ENCODE data around the gene DMRTB1. TPM values are rescaled to one million over a fixed set of nuclear protein-coding genes. Genes with fewer than 3 reads are reported as not detected.

DMRTB1 gene
- total RNA-seq, 1 experiment from 2014 or later: not detected

GRCh38 chr1:53475664-53476063, 16.5 kb downstream of the DMRTB1 start:
- TF ChIP-seq REST (IDR thresholded peaks at IDR 0.05; ENCODE audit: low read depth): no peak
- TF ChIP-seq ELF1 (IDR thresholded peaks at IDR 0.05; ENCODE audit: borderline replicate concordance, low read depth): no peak
- no peak for TF ChIP-seq EGR1 (IDR thresholded peaks at IDR 0.05; ENCODE audit: low read depth)
- no peak for TF ChIP-seq SIN3A (IDR thresholded peaks at IDR 0.05; ENCODE audit: low read depth)
- no peak for TF ChIP-seq POLR2AphosphoS5 (IDR thresholded peaks at IDR 0.05; ENCODE audit: low read depth, low read length)
- no peak for TF ChIP-seq JUND (IDR thresholded peaks at IDR 0.05)
- no peak for TF ChIP-seq YY1 (IDR thresholded peaks at IDR 0.05; ENCODE audit: extremely low read depth, insufficient replicate concordance, low read depth, low read length)
- TF ChIP-seq POLR2A (IDR thresholded peaks at IDR 0.05; ENCODE audit: borderline replicate concordance, extremely low read depth, insufficient read depth, insufficient read length): no peak
- no peak for TF ChIP-seq MAX (IDR thresholded peaks at IDR 0.05)
- no peak for TF ChIP-seq EZH2 (IDR thresholded peaks at IDR 0.05)
- TF ChIP-seq CEBPB (IDR thresholded peaks at IDR 0.05; ENCODE audit: low read depth): no peak
- TF ChIP-seq CBX3 (IDR thresholded peaks at IDR 0.05; ENCODE audit: low read depth): no peak
- no peak for TF ChIP-seq FOSL1 (IDR thresholded peaks at IDR 0.05; ENCODE audit: low read depth)
- TF ChIP-seq ATF3 (IDR thresholded peaks at IDR 0.05): no peak
- no peak for TF ChIP-seq ZBTB33 (IDR thresholded peaks at IDR 0.05; ENCODE audit: extremely low read depth, insufficient replicate concordance, low read length)
- TF ChIP-seq SRF (IDR thresholded peaks at IDR 0.05; ENCODE audit: low read depth): no peak
- no peak for TF ChIP-seq RAD21 (IDR thresholded peaks at IDR 0.05; ENCODE audit: low read depth)
- no peak for TF ChIP-seq EZH2phosphoT487 (IDR thresholded peaks at IDR 0.05; ENCODE audit: borderline replicate concordance)
- no peak for TF ChIP-seq SP1 (IDR thresholded peaks at IDR 0.05; ENCODE audit: low read depth)
- Histone ChIP-seq H3K9me3 (ENCODE audit: control insufficient read depth in 1 of 2, insufficient read depth in 1 of 2, low read depth in 1 of 2, low read length in 2 of 2) (no peaks in the 10 kb centered on the region), H3K27me3 (ENCODE audit: insufficient read depth, low read length) (no peaks in the 10 kb centered on the region), H3K36me3 (ENCODE audit: control insufficient read depth in 1 of 2, insufficient read depth in 2 of 2, low read length in 2 of 2) (no peaks in the 10 kb centered on the region), H3K9ac (ENCODE audit: low read length) (no peak overlapping the region), H3K79me2 (ENCODE audit: insufficient read depth, low read length) (no peaks in the 10 kb centered on the region), H3K4me1 (ENCODE audit: control insufficient read depth in 1 of 2, insufficient read depth in 2 of 2, low read length in 2 of 2) (peaks cover 0 to 1% of the 10 kb centered on the region in 2 experiments; a peak in 2 of 4 replicates), H2AFZ (ENCODE audit: low read depth, low read length, poor library complexity, severe bottlenecking) (no peak overlapping the region), H3K4me3 (replicated peaks in 1 of 2; ENCODE audit: low read depth in 1 of 2, low read length in 2 of 2) (no peak overlapping the region), H3K9me2 (ENCODE audit: insufficient read depth) (no peaks in the 10 kb centered on the region), H4K20me1 (ENCODE audit: insufficient read depth) (no peaks in the 10 kb centered on the region), H3K4me2 (ENCODE audit: low read length) (no peak overlapping the region), H3K27ac (ENCODE audit: low read depth, low read length) (no peak overlapping the region)
- ChIA-PET POLR2A (no interaction called here), RAD21 (ENCODE audit: low non-redundant PET in 1 of 2, low total read pairs in 2 of 2, uncharacterized antibody in 2 of 2, unreplicated experiment in 2 of 2) (no interaction called here), CTCF (no interaction called here)
- ATAC-seq: no peak
- DNase-seq (ENCODE audit: low read depth, low spot score): no peak
- no TSS peak for BruUV-seq (replicated peaks)
- intact Hi-C loops (cut with micrococcal nuclease): loop anchor here (2.0 kb wide), 1 partner anchor 197 kb away; no protein-coding TSS in a partner anchor
